Glutamatergic neuron (in vitro differentiated cells): ENCODE measurements around the gene HLA-DOB. TPM values are rescaled to one million over a fixed set of nuclear protein-coding genes. Genes with fewer than 3 reads are reported as not detected.

ENCODE experiments used
- DNase-seq: peaks from one replicate; pipeline ENCODE4 v3.0.0; 2022
- H3K27ac Mint-ChIP-seq: one replicate; pipeline ENCODE4 v1.8.0; 2020; ENCODE audit warnings: mild to moderate bottlenecking, mixed read lengths, inconsistent platforms; ENCODE audit not compliant: unreplicated experiment
- H3K27me3 Mint-ChIP-seq: one replicate; pipeline ENCODE4 v1.8.0; 2020; ENCODE audit warnings: mild to moderate bottlenecking, moderate library complexity, mixed read lengths, inconsistent platforms; ENCODE audit not compliant: unreplicated experiment
- H3K36me3 Mint-ChIP-seq: one replicate; pipeline ENCODE4 v1.8.0; 2020; ENCODE audit warnings: mild to moderate bottlenecking, mixed read lengths, inconsistent platforms; ENCODE audit not compliant: unreplicated experiment
- H3K4me1 Mint-ChIP-seq: one replicate; pipeline ENCODE4 v1.8.0; 2020; ENCODE audit warnings: mild to moderate bottlenecking, low read depth, mixed read lengths, inconsistent platforms; ENCODE audit not compliant: unreplicated experiment
- H3K4me3 Mint-ChIP-seq: one replicate; pipeline ENCODE4 v1.8.0; 2020; ENCODE audit warnings: mild to moderate bottlenecking, mixed read lengths, inconsistent platforms; ENCODE audit not compliant: unreplicated experiment
- H3K9me3 Mint-ChIP-seq: one replicate; pipeline ENCODE4 v1.8.0; 2020; ENCODE audit warnings: mild to moderate bottlenecking, moderate library complexity, mixed read lengths, inconsistent platforms; ENCODE audit not compliant: unreplicated experiment
- total RNA-seq: library from RNA; stranded (reverse); fragmentation: NEBNext Ultra II Directional; extraction: Animal tissue kit (Norgen Biotek cat#: 25700); gene quantifications from one replicate; pipeline ENCODE4 v1.2.1, GENCODE V29; 2021; ENCODE audit not compliant: unreplicated experiment
- TF ChIP-seq, protein P1 (sequence below): fragments of 200-600 bp; sonication (generic); IDR thresholded peaks from one replicate; pipeline ENCODE4 v1.5.0; 2021; ENCODE audit not compliant: partially characterized antibody, unreplicated experiment

HLA-DOB gene
- total RNA-seq, 1 donor from 2014 or later: not detected

DNA sequence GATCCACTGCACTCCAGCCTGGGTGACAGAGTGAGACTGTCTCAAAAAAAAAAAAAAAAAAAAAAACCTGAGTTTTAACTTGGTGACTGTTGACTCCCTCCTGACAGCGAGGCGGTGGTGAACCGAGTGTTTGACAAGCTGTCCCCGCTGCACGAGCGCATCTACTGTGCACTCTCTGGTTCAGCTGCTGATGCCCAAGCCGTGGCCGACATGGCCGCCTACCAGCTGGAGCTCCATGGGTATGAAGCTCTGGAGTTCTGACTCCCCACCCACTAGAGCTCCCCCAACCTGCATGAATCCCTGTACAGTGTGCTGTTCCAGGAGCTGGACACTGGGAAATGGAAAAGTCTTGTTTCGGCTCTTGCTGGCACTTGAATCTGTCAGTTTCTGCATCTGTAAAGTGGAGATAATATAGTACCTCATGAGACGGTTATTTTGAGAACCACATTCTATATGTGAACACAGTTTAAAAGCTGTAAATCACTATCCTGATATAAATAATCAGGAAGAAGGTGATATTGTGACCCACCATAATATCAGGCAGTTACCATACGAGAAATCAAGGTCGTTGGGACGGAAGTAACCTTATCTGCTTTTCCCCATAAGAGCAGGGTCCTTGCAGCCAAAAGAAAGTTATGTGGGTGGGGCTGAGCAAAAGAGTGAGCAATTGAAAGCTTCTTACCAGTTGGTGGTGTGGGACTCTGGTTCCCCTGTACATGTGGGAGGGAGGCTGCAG lies 40.5 kb upstream of the HLA-DOB start:
- Mint-ChIP-seq H3K4me3 (no peak overlapping the region), H3K27me3 (peaks cover 19% of the 10 kb centered on the region), H3K27ac (no peak overlapping the region), H3K9me3 (peaks cover 3% of the 10 kb centered on the region), H3K36me3 (no peaks in the 10 kb centered on the region), H3K4me1 (no peaks in the 10 kb centered on the region)
- TF ChIP-seq, protein P1, sequence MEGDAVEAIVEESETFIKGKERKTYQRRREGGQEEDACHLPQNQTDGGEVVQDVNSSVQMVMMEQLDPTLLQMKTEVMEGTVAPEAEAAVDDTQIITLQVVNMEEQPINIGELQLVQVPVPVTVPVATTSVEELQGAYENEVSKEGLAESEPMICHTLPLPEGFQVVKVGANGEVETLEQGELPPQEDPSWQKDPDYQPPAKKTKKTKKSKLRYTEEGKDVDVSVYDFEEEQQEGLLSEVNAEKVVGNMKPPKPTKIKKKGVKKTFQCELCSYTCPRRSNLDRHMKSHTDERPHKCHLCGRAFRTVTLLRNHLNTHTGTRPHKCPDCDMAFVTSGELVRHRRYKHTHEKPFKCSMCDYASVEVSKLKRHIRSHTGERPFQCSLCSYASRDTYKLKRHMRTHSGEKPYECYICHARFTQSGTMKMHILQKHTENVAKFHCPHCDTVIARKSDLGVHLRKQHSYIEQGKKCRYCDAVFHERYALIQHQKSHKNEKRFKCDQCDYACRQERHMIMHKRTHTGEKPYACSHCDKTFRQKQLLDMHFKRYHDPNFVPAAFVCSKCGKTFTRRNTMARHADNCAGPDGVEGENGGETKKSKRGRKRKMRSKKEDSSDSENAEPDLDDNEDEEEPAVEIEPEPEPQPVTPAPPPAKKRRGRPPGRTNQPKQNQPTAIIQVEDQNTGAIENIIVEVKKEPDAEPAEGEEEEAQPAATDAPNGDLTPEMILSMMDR: no peak
- no peak for DNase-seq

DNA sequence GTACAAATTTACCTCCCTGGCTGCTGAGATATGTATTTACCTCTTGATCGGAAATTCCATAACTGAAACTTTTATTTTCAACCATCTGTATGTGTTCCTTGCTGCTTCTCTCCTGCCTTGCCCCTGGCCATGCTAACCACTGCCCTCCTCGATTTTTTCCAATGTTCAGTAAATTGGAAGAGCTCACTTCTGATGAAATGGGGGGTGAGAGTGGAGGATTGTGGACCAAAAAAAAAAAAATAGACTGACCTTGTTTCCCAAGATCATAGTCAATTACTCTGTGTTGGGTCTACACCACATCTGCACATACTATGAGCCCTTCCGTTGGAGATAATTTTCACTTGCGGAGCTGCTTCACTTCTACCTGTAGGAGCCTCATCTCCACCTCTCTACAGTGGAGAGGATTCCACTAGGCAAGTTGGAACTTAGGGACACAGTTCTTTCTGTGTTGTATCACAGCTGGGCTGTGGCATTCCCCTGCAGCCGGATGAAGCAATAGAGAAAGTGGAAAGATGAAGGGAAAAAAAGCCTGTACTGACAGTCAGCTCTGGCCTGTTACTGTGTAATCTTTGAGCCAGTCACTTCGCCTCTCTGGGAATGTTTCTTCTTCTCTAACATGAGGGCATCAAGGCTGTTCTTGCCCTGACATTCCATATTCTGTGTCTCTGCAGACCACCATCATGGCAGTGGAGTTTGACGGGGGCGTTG lies 38.8 kb upstream of the HLA-DOB start:
- no peak overlapping the region for H3K27ac Mint-ChIP-seq
- H3K36me3 Mint-ChIP-seq: peaks cover 2% of the 10 kb centered on the region
- H3K4me3 Mint-ChIP-seq: no peak overlapping the region
- no peak for DNase-seq
- peaks cover 7% of the 10 kb centered on the region for H3K9me3 Mint-ChIP-seq
- TF ChIP-seq, protein P1: no peak
- peaks cover 27% of the 10 kb centered on the region for H3K27me3 Mint-ChIP-seq
- no peaks in the 10 kb centered on the region for H3K4me1 Mint-ChIP-seq

DNA sequence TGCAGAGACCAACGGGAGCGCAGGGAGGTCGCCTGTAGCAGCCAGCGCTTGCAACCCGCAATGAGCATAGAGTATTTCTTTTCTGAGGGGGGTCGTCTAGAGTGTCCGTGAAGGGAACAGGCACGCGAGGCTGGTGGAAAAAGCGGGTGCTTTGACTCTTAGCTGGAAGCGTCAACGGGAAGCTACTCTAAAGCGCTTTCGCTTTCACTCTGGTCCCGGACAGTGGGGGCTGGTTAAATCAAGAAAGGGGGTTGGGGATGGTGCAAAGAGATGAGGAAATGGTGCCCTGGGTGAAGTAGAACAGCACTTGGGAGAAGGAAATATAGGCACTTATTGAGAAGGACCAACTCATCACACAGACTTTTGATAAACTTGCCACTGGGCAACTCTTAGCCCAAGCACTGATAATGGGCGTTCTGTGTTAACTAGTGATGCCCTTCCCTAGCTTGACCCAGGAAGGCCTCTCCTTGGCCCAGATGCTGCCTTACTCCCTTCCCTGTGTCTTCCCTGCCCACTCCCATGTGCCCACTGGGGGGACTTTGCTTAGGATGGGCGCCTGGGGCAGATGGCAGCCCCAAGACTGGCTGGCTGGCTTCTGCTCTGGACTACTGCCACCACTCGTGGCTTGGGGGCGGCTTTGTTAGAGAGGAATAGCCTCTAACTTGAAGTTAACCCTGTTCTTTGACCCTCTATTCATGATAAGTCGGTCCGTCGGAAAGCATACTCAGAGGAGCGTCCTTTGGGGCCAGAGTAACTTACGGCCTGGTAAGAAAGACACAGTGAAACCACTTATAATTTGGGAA lies 37.8 kb upstream of the HLA-DOB start:
- Mint-ChIP-seq H3K4me1 (no peaks in the 10 kb centered on the region), H3K36me3 (peaks cover 6% of the 10 kb centered on the region), H3K9me3 (peaks cover 12% of the 10 kb centered on the region), H3K27ac (no peak overlapping the region), H3K27me3 (peaks cover 32% of the 10 kb centered on the region), H3K4me3 (peak overlapping the region; percentile 93)
- no peak for DNase-seq
- TF ChIP-seq, protein P1: no peak

DNA sequence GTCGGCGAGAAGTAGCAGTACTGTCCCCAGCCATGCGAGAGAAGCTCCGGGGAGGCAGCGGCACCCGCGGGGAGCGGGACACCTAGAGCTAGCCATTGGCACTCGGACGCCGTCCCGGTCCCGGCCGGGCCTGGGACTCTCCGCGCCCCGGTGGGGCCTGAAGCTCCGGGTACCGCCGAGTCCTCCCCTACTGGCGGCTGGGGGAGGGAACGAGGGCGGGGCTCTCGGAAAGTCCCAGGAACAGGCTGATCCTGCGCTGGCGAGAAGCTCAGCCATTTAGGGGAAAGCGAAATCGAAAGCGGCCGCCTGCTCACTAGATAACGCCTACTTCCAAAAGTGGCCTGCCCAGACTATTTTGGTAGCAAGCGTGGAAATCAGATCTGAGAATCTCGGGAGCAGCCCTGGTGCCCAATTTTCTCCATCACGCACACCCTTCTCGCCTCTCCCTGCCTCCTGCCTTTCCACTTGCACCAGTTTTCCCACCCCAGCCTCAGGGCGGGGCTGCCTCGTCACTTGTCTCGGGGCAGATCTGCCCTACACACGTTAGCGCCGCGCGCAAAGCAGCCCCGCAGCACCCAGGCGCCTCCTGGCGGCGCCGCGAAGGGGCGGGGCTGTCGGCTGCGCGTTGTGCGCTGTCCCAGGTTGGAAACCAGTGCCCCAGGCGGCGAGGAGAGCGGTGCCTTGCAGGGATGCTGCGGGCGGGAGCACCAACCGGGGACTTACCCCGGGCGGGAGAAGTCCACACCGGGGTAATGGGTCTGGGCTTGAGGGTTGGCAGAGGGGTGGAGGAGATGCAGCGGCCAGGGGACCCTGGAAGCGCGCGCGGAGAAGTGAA lies 37.0 kb upstream of the HLA-DOB start, which contains the start of the genes PSMB9 and TAP1:
Gene PSMB9, plus strand, starts transcription at position 652 of the 835 bp plus-strand sequence. Its CDS starts 38 bp downstream, at position 690.
Gene TAP1, minus strand, starts transcription at position 164 of the 835 bp plus-strand sequence. Its CDS starts 68 bp downstream, at position 96.
- no peak within 1 kb of the TSS for H3K27ac Mint-ChIP-seq
- TF ChIP-seq, protein P1: peak; percentile 39
- peaks cover 12% of the 10 kb centered on the region for H3K9me3 Mint-ChIP-seq
- DNase-seq: peak; percentile 89
- peak within 1 kb of the TSS; percentile 93 for H3K4me3 Mint-ChIP-seq
- peaks cover 29% of the 10 kb centered on the region for H3K27me3 Mint-ChIP-seq
- H3K36me3 Mint-ChIP-seq: peaks cover 6% of the 10 kb centered on the region
- no peaks in the 10 kb centered on the region for H3K4me1 Mint-ChIP-seq
